ENCODE data around the gene F2RL3.

Gene F2RL3

GRCh38 chr19:16911046-16911445 lies 22.2 kb downstream of the F2RL3 start:
- no peak for DNase-seq (ENCODE audit: extremely low spot score)
- ChIA-PET POLR2A (no interaction called here), CTCF (no interaction called here)
- TF ChIP-seq NFRKB (IDR thresholded peaks at IDR 0.05): no peak
- TF ChIP-seq ARNT (IDR thresholded peaks at IDR 0.05): no peak
- TF ChIP-seq BHLHE40 (IDR thresholded peaks at IDR 0.05; ENCODE audit: borderline replicate concordance): no peak
- no peak for TF ChIP-seq TARDBP (IDR thresholded peaks at IDR 0.05)
- no peak for TF ChIP-seq FOXK2 (IDR thresholded peaks at IDR 0.05)
- TF ChIP-seq L3MBTL2 (conservative IDR thresholded peaks at IDR 0.05): no peak
- no peak for TF ChIP-seq FOXA1 (IDR thresholded peaks at IDR 0.05)
- TF ChIP-seq LEF1 (IDR thresholded peaks at IDR 0.05; ENCODE audit: borderline replicate concordance): no peak
- no peak for TF ChIP-seq HDGF (IDR thresholded peaks at IDR 0.05; ENCODE audit: borderline replicate concordance)
- TF ChIP-seq CTBP1 (IDR thresholded peaks at IDR 0.05; ENCODE audit: borderline replicate concordance): no peak
- no peak for TF ChIP-seq ZNF384 (IDR thresholded peaks at IDR 0.05)
- TF ChIP-seq FOXM1 (IDR thresholded peaks at IDR 0.05; ENCODE audit: borderline replicate concordance): no peak

GRCh38 chr19:16912780-16913179 lies 24.0 kb downstream of the F2RL3 start:
- ChIA-PET CTCF (no interaction called here), POLR2A (no interaction called here)
- TF ChIP-seq FOXM1 (IDR thresholded peaks at IDR 0.05; ENCODE audit: borderline replicate concordance): no peak
- no peak for DNase-seq (ENCODE audit: extremely low spot score)

- DNase-seq (ENCODE audit: extremely low spot score): no peak
- TF ChIP-seq PKNOX1 (IDR thresholded peaks at IDR 0.05) (no peak), ZNF384 (IDR thresholded peaks at IDR 0.05) (no peak), HDGF (IDR thresholded peaks at IDR 0.05; ENCODE audit: borderline replicate concordance) (no peak), ARNT (IDR thresholded peaks at IDR 0.05) (no peak)
- ChIA-PET CTCF (no interaction called here), POLR2A (no interaction called here)
Observed at GRCh38 chr19:16914421-16914820, 25.6 kb downstream of the F2RL3 start.

GRCh38 chr19:16915135-16915534 lies 26.3 kb downstream of the F2RL3 start:
- ChIA-PET CTCF (no interaction called here), POLR2A (no interaction called here)
- no peak for DNase-seq (ENCODE audit: extremely low spot score)
- no peak for TF ChIP-seq HDGF (IDR thresholded peaks at IDR 0.05; ENCODE audit: borderline replicate concordance)
- no peak for TF ChIP-seq CTBP1 (IDR thresholded peaks at IDR 0.05; ENCODE audit: borderline replicate concordance)
- no peak for TF ChIP-seq ELF4 (IDR thresholded peaks at IDR 0.05)
- no peak for TF ChIP-seq NFRKB (IDR thresholded peaks at IDR 0.05)
- TF ChIP-seq SP1 (IDR thresholded peaks at IDR 0.05): no peak
- no peak for TF ChIP-seq FOXM1 (IDR thresholded peaks at IDR 0.05; ENCODE audit: borderline replicate concordance)
- no peak for TF ChIP-seq SUZ12 (IDR thresholded peaks at IDR 0.05)
- no peak for TF ChIP-seq FOXA1 (IDR thresholded peaks at IDR 0.05)
- no peak for TF ChIP-seq PKNOX1 (IDR thresholded peaks at IDR 0.05)
- no peak for TF ChIP-seq FOXK2 (IDR thresholded peaks at IDR 0.05)
- TF ChIP-seq LEF1 (IDR thresholded peaks at IDR 0.05; ENCODE audit: borderline replicate concordance): no peak
- TF ChIP-seq ARNT (IDR thresholded peaks at IDR 0.05): no peak
- TF ChIP-seq L3MBTL2 (conservative IDR thresholded peaks at IDR 0.05): no peak
- no peak for TF ChIP-seq ZNF384 (IDR thresholded peaks at IDR 0.05)
- TF ChIP-seq BHLHE40 (IDR thresholded peaks at IDR 0.05; ENCODE audit: borderline replicate concordance): no peak
- TF ChIP-seq TARDBP (IDR thresholded peaks at IDR 0.05): no peak

- ChIA-PET CTCF (no interaction called here), POLR2A (no interaction called here)
- no peak for DNase-seq (ENCODE audit: extremely low spot score)
- TF ChIP-seq HDGF (IDR thresholded peaks at IDR 0.05; ENCODE audit: borderline replicate concordance) (no peak), L3MBTL2 (conservative IDR thresholded peaks at IDR 0.05) (no peak), BHLHE40 (IDR thresholded peaks at IDR 0.05; ENCODE audit: borderline replicate concordance) (no peak), LEF1 (IDR thresholded peaks at IDR 0.05; ENCODE audit: borderline replicate concordance) (no peak)
Observed at GRCh38 chr19:16915734-16916133, 26.9 kb downstream of the F2RL3 start.

- ChIA-PET CTCF (no interaction called here), POLR2A (no interaction called here)
- DNase-seq (ENCODE audit: extremely low spot score): no peak
- no peak for TF ChIP-seq LEF1 (IDR thresholded peaks at IDR 0.05; ENCODE audit: borderline replicate concordance)
- TF ChIP-seq SP1 (IDR thresholded peaks at IDR 0.05): no peak
- no peak for TF ChIP-seq PKNOX1 (IDR thresholded peaks at IDR 0.05)
- TF ChIP-seq L3MBTL2 (conservative IDR thresholded peaks at IDR 0.05): no peak
- TF ChIP-seq ZNF384 (IDR thresholded peaks at IDR 0.05): no peak
- TF ChIP-seq ARNT (IDR thresholded peaks at IDR 0.05): no peak
- TF ChIP-seq TARDBP (IDR thresholded peaks at IDR 0.05): no peak
- no peak for TF ChIP-seq FOXK2 (IDR thresholded peaks at IDR 0.05)
- no peak for TF ChIP-seq FOXM1 (IDR thresholded peaks at IDR 0.05; ENCODE audit: borderline replicate concordance)
- TF ChIP-seq FOXA1 (IDR thresholded peaks at IDR 0.05): no peak
- no peak for TF ChIP-seq BHLHE40 (IDR thresholded peaks at IDR 0.05; ENCODE audit: borderline replicate concordance)
- no peak for TF ChIP-seq NFRKB (IDR thresholded peaks at IDR 0.05)
- no peak for TF ChIP-seq SUZ12 (IDR thresholded peaks at IDR 0.05)
- no peak for TF ChIP-seq ELF4 (IDR thresholded peaks at IDR 0.05)
- no peak for TF ChIP-seq HDGF (IDR thresholded peaks at IDR 0.05; ENCODE audit: borderline replicate concordance)
- no peak for TF ChIP-seq CTBP1 (IDR thresholded peaks at IDR 0.05; ENCODE audit: borderline replicate concordance)
Observed at GRCh38 chr19:16917401-16917800, 28.6 kb downstream of the F2RL3 start.

- CTCF ChIA-PET: no interaction called here
- no peak for TF ChIP-seq NFRKB (IDR thresholded peaks at IDR 0.05)
- TF ChIP-seq ARNT (IDR thresholded peaks at IDR 0.05): no peak
- no peak for TF ChIP-seq SUZ12 (IDR thresholded peaks at IDR 0.05)
- no peak for TF ChIP-seq FOXK2 (IDR thresholded peaks at IDR 0.05)
- no peak for TF ChIP-seq HDGF (IDR thresholded peaks at IDR 0.05; ENCODE audit: borderline replicate concordance)
- no peak for TF ChIP-seq ZNF384 (IDR thresholded peaks at IDR 0.05)
- no peak for TF ChIP-seq FOXM1 (IDR thresholded peaks at IDR 0.05; ENCODE audit: borderline replicate concordance)
- TF ChIP-seq SP1 (IDR thresholded peaks at IDR 0.05): no peak
- TF ChIP-seq ELF4 (IDR thresholded peaks at IDR 0.05): no peak
- TF ChIP-seq PKNOX1 (IDR thresholded peaks at IDR 0.05): no peak
- no peak for TF ChIP-seq FOXA1 (IDR thresholded peaks at IDR 0.05)
- no peak for TF ChIP-seq BHLHE40 (IDR thresholded peaks at IDR 0.05; ENCODE audit: borderline replicate concordance)
- TF ChIP-seq LEF1 (IDR thresholded peaks at IDR 0.05; ENCODE audit: borderline replicate concordance): no peak
- TF ChIP-seq L3MBTL2 (conservative IDR thresholded peaks at IDR 0.05): no peak
- no peak for TF ChIP-seq TARDBP (IDR thresholded peaks at IDR 0.05)
- no peak for TF ChIP-seq CTBP1 (IDR thresholded peaks at IDR 0.05; ENCODE audit: borderline replicate concordance)
- POLR2A ChIA-PET: no interaction called here
- no peak for DNase-seq (ENCODE audit: extremely low spot score)
Observed at GRCh38 chr19:16919496-16919895, 30.7 kb downstream of the F2RL3 start.
